Right lung (tissue), 5 donors: ENCODE data around the gene DCAF6. TPM values are rescaled to one million over a fixed set of nuclear protein-coding genes. Genes with fewer than 3 reads are reported as not detected.

Experiments
- DNase-seq, 2 donors: peaks; one replicate each; pipeline ENCODE4 v3.0.0-alpha.2; 2013
- polyA plus RNA-seq, 5 donors: library from polyadenylated mRNA; unstranded; fragments of 120-200 nt; gene quantifications; one replicate each; pipeline versions ENCODE4 v1.2.1 to v1.2.3, GENCODE V29; 2013; ENCODE audit warnings: inconsistent platforms in 1 of 5, low replicate concordance in 1 of 5; ENCODE audit not compliant: insufficient read length in 5 of 5, insufficient read depth in 1 of 5

Gene DCAF6
- polyA plus RNA-seq, 5 donors, result 54.9 to 64.0 (median 61.8) TPM

DNA sequence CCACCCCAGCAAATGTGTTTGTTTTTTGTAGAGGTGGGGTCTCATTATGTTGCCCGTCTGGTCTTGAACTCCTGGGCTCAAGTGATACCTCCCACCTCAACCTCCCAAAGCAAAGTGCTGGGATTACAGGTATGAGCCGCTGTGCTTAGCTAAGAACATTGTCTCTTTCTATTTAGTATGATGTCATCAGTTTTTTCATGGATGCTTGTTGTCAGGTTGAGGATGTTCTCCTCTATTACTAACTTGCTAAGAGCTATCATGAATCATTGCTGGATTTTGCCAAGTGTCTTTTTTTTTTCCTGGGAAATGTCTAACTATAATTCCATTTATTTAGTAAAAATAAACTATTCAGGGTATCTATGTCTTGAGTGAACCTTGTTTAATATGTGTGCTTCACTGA, 19.4 kb downstream of the DCAF6 start:
- DNase-seq, result no peak

DNA sequence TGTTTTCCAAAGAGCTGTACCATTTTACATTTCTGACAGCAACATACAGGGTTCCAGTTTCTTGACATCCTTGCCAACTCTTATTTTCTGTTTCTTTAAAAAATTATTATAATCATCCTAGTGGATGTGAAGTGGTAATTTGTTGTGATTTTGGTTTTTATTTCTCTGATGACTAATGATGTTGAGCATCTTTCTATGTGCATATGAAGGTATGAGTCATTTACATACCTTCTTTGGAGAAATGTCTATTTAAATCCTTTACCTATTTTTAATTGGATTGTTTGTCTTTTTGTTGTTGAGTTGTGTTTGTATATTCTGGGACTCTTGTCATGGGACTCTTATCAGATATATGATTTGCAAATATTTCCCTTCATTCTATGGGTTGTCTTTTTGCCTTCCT, 21.2 kb downstream of the DCAF6 start:
- no peak for DNase-seq

- no peak for DNase-seq
Observed at GRCh38 chr1:167964646-167965045, 28.2 kb downstream of the DCAF6 start.

DNA sequence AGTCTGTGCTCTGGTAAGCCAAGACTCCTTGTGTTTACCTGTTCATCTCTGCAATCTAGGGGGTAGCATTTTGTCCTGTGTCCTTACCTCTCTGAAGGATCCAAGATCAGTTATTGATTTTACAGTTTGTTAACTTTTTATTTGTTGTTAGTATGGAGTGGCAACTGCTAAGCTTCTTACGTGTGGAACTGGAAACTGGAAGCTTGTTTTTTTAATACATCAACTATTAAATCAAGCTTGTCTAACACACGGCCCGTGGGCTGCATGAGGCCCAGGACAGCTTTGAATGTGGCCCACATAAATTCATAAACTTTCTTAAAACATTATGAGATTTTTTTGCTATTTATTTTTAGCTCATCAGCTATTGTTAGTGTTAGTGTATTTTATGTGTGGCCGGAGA, 29.6 kb downstream of the DCAF6 start:
- DNase-seq, result no peak

- no peak for DNase-seq
Observed at GRCh38 chr1:167968569-167968968, 32.1 kb downstream of the DCAF6 start.

GRCh38 chr1:167973832-167974231, 37.3 kb downstream of the DCAF6 start:
- no peak for DNase-seq

DNA sequence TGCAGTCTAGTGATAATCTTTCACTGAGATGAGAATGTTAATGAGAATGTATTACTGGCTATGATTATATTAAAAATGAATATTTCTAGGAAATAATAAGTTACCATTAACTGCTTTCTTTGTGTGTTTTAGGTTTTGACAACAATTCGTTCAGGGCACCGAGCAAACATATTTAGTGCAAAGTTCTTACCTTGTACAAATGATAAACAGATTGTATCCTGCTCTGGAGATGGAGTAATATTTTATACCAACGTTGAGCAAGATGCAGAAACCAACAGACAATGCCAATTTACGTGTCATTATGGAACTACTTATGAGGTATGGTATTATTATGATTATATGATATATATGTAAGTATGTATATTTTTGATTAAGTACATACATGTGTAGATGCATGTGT, 38.2 kb downstream of the DCAF6 start:
- DNase-seq, result no peak

GRCh38 chr1:167977245-167977644, 40.8 kb downstream of the DCAF6 start:
- no peak for DNase-seq

- no peak for DNase-seq
Observed at GRCh38 chr1:167981933-167982332, 45.5 kb downstream of the DCAF6 start.

DNA sequence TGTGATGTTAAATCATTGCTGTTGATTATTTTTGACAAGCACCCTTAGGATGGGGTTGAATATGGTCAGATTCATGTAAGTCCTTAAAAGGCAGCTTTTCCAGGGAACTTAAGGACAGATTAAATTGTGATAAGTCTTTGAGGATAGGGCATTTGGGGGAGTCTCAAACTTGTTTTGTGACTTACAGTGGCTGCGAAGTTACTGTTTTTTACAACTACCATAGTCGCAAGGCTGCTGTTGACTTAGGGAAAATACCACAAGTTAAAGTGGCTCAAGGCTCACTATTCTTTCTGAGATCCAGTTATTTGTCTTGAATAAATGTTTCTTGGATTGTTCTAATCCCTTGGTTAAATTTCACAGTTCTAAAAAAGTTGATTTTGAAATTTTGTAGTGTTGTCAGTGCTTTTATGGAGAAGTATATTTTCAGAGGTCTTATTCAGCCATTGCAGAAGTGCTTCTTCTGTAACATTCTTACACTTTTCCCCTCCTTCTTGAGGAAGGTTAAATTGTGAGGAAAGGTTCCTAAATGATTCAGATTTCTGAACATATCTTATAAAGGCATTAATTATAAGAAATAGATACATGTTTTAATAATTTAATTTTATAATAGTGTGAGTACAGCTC, 47.4 kb downstream of the DCAF6 start:
- no peak for DNase-seq

DNA sequence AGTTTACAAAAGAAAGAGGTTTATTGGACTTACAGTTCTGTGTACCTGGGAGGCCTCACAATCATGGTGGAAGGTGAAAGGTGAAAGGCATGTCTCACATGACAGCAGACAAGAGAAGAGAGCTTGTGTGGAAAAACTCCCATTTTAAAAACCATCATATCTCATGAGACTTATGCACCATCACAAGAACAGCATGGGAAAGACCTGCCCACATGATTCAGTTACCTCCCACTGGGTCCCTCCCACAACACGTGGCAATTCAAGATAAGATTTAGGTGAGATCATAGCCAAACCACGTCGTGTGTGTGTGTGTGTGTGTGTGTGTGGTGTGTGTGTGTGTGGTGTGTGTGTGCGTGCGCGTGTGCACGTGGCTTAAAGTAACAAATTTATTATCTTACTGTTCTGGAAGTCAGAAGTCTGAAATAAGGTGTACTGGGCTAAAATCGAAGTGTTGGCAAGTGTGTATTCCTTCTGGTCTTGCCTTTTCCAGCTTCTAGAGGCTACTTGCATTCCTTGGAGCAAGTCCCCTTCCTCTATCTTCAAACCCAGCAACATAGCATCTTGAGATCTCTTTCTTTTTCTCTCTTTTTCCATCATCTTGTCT, 48.5 kb downstream of the DCAF6 start:
- no peak for DNase-seq

DNA sequence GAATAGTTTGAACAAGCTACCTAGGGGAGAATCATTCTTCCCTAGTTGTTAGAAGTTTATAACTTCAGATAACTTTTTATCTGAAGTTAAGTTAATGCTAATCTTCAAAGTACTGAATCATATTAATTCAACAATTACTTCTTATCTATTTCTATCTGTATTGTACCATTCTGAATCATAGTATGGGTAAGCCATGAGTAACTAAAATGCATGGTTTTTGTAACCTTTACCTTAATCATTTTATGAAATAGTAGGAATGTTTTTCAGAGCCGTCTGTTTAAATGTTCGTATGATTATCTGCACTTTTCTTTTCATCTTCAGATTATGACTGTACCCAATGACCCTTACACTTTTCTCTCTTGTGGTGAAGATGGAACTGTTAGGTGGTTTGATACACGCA, 50.7 kb downstream of the DCAF6 start:
- no peak for DNase-seq

DNA sequence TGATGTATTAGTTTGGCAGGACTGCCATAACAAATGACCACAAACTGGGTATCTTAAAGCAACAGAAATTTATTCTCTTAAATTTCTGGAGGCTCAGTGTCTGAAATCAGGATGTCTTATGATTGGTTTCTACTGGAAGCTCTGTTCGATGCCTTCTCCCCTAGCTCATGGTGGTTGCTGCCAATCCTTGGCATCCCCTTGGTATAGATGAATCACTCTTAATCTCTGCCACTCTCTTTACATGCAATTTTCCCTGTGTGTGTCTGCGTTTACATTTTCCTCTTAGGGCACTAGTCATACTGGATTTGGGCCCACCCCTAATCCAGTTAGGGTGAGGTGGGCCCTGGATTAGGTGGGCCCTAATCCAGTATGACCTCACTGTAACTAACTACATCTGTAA, 55.1 kb downstream of the DCAF6 start:
- DNase-seq, result no peak

- DNase-seq, result no peak
Observed at GRCh38 chr1:167993720-167994119, 57.2 kb downstream of the DCAF6 start.

- no peak for DNase-seq
Observed at GRCh38 chr1:167994560-167994959, 58.1 kb downstream of the DCAF6 start.

DNA sequence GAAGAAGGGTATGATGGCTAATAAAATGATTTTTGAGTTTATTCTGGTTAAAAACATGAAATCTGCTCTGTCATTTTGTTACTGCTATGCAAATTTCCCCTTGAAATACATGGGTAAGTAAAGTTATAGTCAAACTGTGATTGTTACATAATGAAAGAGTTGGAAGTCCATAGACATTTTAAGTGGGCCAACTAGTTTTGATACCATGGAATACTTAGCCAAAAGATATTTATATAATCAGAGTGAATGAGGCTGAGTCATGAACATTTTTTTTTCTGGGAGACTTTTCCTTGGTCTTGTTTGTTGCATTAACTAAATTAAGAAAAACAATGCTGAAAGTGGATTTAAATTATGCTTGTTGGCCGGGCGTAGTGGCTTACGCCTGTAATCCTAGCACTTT, 58.6 kb downstream of the DCAF6 start:
- DNase-seq, result no peak

DNA sequence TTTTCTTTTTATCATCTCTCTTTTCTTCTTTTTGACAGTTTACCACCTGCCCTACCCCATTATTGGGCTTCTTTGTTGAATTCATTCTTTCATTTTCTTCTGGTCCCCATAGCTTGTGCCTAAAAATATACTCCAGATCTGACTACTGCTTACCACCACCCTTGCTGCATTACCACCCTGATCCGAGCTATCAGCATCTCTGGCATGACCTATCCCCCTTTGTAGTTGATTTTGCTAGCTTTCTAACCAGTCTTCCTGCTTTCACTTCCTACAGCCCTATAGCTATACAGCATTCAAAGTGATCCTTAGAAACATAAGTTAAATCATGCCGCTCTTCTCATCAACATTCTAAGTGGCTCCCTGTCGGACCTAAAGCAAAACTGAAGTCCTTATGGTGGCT, 59.8 kb downstream of the DCAF6 start:
- DNase-seq, result no peak

GRCh38 chr1:167997037-167997575, 60.6 kb downstream of the DCAF6 start:
- peak; percentile 19 to 29 for DNase-seq

DNA sequence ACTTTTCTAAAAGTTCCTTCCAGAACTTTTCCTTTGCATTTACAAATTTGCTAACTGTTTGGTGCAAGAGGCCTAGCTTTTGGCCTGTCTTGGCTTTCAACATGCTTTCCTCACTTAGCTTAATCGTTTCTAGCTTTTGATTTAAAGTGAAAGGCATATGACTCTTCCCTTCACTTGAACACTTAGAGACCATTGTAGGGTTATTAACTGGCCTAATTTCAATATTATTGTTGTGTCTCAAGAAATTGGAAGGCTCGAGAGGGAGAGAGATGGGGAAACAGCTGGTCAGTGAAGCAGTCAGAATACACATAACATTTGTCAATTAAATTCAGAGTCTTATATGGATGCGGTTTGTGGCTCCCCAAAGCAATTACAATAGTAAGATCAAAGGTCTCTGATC, 63.4 kb downstream of the DCAF6 start:
- peak; percentile 51 to 57 for DNase-seq

GRCh38 chr1:168000656-168001055, 64.2 kb downstream of the DCAF6 start:
- no peak for DNase-seq

- DNase-seq, result no peak
Observed at GRCh38 chr1:168001213-168001612, 64.7 kb downstream of the DCAF6 start.

GRCh38 chr1:168004531-168004930, 68.0 kb downstream of the DCAF6 start:
- no peak for DNase-seq

DNA sequence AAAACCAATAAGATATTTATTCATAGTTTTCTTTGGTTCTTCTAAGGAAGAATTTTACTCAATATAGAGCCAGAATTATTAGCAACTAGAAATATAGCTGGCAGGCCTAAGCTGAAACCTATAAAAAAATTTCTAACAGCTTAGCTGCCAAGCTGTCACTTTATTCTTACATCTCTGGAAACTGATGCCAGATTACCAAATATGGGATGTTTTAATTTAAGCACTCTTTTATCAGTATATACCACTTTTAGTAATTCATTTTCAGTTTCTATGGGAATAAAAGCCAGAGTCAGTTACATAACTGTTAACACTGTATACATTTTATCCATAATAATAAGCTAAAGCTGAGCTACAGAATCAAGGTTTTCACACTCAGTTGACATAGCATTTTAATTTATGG, 69.0 kb downstream of the DCAF6 start:
- DNase-seq, result no peak

GRCh38 chr1:168007691-168008090, 71.2 kb downstream of the DCAF6 start:
- no peak for DNase-seq
